Hematopoietic multipotent progenitor cell treated with erythropoietin and hydrocortisone succinate and interleukin-3 and kit ligand, for 17 days (in vitro differentiated cells): ENCODE measurements around the gene HSD17B1.
A peak's percentile ranks its signal among the peaks of the same experiment; 100 is the strongest.

Experiments
- DNase-seq: peaks from one replicate; pipeline ENCODE4 v3.0.0-alpha.2; 2015; ENCODE audit warnings: low spot score

Gene HSD17B1

DNA sequence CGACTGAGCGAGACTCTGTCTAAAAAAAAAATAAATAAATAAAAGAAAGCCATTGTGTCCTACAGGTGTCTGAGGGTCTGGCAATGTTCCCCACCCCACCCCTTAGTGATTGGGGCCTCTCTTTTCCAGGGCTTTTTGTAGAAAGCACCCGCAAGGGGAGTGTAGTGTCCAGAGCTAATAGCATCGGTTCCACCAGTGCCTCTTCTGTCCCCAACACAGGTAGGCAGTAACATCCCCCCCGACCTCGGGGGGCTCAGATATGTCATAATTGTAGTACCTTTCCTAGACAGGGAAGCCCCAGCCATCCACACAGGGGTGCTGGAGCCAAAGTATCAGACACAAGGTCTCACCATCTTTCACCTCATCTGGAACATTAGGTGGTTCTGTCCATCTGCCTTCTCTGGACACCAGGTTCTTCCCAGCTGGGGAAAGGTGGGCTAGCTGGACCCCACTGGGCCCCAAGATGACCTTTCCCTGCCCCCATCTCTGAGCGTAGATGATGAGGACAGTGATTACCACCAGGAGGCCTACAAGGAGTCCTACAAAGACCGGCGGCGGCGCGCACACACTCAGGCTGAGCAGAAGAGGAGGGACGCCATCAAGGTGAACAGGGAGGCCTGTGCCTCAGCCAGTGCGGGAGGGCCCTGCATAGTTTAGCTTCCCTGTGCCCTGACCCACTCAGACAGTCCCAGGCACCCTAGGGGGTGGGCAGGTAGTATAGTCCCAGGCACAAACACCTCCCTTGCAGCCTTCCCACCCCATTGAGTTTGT lies 15.8 kb downstream of the HSD17B1 start:
- no peak for DNase-seq

DNA sequence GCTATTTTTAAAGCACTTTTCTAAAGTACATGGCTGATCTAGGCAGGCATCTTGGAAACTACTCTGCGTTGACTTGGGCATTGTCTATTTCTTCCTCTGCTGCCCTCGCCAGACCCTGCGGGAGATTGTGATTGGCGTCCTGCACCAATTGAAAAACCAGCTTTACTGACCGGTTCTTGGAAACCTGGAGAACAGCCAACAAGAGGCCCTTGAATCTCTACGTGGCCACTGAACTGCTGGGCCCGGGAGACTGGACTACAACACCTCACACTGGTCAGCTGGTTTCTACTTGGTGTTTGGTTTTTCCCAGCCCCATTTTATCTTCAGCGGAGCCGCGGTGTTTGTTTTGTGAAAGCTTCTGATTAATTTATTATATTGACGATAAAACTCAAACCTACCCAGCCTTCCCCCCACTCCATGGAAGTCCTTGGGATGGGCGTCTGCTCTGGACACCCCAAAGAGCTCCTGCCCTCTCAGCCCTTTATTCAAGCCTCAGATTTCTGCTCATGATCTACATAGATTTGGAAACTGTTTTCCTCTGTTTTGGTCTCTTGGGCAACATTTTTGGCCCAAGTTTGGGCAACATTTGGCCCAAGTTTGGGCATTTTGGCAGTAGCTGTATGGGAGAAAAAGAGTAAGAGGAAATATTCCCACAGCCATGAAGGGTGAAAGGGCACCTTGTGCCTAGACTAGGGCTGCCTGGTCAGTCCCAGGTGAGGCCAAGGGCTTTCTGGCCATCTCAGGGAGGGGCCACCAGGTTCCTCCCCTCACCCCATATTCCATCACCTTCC lies 18.9 kb downstream of the HSD17B1 start:
- DNase-seq: no peak

DNA sequence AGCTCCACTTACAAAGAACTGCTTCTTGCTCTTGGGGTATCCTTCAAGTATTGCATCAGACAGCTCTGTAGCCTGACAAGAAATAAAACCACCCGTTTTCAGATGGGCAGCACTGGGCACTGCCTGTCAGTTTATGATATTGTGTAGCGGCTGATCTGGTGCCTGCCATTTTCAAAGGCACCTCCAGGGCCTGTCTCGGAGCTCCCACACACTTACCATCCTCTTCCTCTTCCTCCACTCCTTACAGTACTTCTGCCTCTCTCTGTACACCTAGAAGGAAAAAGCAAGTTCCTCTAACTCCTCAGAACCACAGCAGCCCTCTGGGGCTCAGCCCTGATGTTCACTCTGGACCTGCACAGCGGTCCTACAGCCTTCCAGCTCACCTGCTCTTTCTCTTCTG lies 20.4 kb downstream of the HSD17B1 start:
- no peak for DNase-seq

DNA sequence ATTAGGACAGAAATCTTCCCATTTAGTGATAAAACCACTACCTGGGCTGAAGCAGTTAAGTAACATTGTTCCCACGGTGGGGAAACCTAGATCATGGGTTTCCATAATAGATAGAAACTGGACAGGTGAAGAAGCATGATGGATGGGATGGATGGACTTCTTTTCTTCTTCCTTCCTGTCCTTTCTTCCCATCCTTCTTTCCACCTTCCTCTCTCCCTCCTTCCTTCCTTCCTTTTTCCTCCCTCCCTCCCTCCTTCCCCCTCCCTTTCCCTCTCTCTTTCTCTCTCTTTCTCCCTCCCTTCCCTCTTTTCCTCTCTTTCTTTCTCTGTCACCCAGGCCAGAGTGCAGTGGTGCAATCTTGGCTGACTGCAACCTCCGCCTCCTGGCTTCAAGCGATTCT lies 21.7 kb downstream of the HSD17B1 start:
- no peak for DNase-seq

DNA sequence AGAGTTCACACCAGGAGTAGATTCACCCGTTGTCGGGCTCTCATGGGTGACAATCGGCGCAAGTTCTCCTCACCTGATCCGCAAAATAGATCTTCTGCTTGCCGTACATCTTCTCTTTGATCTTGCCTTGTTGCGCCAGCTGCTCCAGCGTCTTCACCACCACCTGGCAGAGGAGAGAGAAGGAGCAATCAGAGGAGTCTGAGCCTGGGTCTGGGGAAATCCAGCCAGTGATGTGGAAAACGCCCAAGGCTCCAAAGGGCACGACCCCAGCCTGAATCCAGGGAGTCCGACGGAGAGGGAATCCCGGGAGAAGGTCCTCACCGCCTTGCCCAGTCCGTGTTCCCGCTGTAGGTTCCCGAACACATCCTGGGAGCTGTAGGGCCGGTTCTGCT lies 24.4 kb downstream of the HSD17B1 start:
- DNase-seq: no peak

DNA sequence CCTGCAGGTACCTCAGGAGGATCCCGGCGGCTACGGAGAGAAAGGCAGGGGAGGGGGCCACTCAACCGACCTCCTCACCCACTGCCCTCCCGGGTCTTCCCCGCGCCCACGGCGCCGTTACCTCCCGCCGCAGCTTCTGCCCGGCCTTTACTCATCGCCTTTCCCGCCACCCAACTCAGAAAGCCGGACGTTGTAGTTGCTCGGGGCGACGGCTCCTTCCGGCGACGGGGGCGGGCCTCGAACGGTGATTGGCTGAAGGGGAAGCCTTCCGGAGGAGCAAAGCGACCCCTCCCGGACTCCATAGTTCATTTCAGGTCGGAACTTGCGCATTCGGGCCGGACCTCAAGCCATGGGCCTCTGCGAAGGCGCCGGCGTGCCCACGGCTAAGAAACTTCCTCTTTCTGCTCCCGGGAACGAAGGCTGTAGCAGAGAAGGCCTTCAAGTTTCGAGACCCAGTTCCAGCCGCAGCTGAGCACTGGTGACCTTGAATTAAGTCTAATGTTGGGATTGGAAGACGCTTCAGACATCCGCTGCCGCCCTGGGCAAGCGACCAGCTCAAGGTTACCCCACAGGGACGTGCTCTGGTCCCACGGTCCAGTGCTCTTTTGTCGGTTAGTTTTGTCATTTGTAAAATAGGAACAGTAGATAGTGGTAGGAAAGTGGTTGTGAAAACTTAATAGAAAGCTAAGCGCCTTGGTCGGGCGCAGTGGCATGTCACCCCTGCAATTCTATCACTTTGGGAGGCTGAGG lies 25.0 kb downstream of the HSD17B1 start, which contains the start of gene PSMC3IP:
TSS of gene PSMC3IP (minus strand) at position 198 of the 750 bp plus-strand sequence. CDS start at position 155, 43 bp downstream.
- DNase-seq: peak; percentile 91

DNA sequence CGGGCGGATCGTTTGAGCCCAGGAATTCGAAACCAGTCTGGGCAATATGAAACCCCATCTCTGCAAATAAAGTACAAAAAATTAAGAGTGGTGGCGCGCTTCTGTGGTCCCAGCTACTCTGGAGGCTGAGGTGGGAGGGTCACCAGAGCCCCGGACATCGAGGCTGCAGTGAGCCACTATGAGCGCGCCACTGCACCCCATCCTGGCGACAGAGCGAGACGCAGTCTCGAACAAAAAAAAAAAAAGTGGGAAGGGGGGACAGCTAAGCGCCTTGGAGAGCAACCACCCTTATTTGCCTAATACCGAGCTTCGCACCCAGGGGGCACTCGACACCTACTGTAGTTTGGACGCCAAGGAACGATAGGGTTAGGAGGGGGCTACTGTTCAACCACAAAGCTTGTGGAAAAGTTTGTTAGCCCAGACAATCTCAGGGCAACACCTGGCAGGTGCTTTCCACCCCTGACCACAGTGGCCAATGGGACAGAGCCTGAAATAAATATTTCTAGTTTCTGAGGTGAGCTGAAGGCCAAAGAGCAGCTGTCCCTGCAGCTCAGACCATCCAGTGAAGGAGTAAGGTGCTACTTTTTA lies 25.7 kb downstream of the HSD17B1 start:
- peak; percentile 67 for DNase-seq

DNA sequence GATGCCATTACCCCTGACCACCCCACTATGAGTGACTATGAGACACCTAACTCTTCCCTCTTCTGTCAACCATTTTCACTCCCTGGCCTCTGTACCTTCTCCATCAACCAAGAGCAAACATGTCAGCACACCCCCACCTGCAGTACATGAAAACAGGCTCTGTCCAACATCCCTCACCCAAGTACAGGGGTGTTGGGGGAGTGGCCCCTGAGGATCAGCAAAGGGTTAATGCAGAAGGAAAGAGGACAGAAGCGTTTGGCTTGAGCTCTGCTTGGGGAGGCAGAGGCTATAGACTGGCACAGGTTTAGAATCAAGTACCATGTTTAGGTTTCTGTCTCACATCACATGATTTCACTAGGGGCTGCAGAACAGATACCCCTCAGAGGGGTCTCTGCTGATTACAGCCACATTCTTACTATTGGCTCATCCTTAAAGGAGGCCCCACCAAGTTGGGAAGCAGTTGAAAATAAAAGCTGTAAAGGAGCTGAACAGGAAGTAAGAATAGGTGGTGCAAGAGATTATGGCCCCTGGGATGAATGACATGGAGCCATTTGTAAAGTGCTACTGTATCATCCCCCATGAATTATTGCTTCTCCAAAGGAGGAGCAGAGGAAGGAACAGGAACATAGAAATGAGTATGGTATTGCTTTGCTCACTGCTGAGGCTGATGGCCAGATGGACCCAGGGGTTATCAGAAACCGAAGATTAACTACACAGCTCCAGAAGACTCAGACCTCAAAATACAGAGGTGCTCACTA lies 27.2 kb downstream of the HSD17B1 start:
- DNase-seq: no peak

DNA sequence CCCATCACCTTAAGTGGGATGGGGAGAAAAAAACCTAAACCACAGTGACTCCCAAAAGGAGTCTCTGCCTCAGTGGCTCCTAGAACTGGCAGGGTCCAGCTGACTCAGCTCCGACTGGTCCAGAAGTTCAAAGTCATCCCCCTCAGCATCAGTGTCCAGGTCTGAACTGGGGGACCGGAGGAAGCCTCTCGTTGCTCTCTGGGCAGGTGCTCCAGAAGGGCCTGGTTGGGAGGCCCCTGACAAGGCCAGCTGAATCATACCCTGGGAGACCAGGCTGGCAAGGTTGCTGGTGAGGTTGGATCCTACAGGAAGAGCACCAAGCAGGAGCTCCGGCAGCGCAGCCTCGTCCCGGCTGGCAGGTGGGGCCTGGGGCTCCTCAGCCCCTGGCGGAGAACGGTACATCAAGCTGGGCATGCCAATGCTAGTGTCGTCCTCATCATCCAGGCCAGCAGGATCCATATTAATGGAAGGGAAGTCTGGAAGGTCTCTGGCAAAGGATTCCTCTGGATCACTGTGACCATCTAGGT lies 29.1 kb downstream of the HSD17B1 start:
- no peak for DNase-seq

DNA sequence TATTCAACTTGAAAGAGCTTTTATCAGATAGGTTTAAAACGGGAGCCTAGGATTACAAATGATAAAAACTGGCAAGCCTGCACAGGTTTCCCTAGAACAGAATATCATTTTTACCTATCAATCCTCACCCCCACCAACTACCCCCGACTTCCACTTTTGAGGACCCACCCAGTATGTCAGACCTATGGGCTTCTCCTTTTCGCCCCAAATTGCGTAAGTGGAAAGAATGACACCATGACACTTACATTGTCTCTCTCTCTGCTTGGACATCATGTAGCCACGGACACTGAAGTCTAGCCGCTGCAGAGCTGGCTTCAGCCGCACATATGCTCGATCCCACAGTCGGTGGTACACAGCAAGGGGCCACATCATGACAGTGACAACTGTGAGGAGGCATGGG lies 32.2 kb downstream of the HSD17B1 start:
- DNase-seq: no peak

DNA sequence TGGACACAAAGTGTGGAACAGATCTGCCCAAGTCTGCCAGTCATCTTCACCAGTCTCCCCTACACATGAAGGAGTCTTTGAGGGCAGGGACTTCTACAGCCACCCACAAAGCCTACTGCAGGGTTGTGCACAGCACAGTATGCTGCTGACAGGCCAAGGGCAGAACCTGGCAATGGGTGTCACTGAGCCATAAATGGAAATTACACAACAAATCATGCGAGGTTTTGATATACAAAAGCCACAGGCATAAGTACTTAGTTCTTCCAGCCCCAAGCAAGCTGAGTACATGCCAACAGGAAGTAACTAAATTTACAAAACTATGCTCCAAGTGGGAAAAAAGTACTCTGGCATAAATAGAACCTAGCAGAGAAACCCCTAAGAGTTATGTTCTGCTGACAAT lies 32.6 kb downstream of the HSD17B1 start:
- DNase-seq: no peak

DNA sequence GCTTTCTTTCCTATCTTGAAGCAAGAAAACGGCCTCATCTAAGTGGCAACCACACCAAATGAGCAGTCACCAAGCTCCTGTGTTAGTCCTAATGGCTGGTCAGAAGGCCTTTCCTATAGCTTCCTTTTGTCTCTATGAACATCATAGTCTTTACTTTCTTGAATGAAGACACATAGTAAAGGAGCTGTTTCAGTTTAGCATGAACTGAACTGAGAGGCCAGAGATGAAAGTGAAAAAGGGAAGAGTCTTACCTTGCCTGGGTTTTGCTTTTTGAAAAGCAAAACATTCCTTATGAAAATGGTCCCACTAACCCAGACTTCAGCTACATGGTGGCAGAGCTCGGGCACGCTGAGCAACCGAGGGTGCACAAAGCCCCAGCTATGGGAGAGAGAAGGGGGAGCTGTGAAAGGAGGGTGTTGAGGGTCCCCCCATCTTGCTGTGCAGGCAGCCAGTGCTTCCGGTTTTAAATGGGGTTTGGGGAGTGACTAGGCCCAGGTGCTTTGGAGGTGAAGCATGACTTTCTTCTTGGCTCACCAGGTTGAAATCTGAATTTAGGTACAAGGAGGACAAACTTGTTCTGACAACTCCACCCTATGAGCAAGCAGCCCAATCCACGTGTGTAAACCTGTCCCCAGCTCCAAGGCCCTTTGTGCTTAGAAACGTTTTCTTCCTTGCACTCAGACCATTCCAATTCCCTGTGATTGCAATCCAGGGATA lies 33.9 kb downstream of the HSD17B1 start:
- DNase-seq: no peak

DNA sequence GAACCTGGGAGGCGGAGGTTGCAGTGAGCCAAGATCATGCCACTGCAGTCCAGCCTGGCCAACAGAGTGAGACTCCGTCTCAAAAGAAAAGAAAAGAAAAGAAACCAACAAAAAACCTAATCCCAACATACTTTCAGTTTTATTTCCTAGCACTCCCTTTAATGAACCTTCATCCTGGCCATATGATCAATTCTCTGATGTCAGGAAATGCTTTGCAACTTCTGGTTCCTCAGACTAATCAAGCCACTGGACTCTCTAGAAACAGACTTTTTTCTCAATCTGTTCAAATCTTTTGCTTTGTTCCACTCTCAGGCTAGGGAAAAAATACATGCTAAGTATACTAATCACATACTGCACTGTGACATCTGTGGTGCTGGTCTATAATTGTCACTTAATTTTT lies 38.2 kb downstream of the HSD17B1 start:
- no peak for DNase-seq

DNA sequence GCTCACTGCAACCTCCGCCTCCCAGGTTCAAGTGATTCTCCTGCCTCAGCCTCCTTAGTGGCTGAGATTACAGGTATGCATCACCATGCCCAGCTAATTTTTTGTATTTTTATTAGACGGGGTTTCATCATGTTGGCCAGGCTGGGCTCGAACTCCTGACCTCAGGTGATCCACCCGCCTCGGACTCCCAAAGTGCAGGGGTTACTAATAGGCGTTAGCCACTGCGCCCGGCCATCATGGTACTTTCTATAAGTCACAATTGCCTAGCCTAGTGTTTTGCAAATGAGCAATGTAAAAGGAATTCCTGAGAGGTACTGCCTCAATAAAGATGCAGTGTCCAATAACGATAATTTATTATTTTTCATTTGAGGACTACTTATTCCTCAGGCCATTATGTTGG lies 38.7 kb downstream of the HSD17B1 start:
- no peak for DNase-seq

DNA sequence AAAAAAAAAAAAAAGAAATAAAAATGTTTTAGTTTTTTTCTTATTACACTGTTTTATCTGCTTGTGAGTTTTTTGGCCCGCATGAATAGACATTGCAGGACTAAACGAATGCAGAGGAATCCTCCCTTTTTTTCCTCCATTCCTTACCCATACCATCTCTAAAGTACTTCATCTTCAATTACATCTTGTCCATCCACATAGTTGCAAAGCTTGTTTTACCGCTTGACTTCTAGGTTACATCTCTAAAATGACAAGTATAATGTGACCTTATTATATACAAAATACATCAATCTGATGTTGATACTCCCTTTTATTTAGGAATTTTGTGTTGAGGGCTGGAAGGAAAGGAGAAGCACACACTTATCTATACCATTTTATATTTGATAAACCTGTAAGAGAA lies 43.7 kb downstream of the HSD17B1 start:
- no peak for DNase-seq

DNA sequence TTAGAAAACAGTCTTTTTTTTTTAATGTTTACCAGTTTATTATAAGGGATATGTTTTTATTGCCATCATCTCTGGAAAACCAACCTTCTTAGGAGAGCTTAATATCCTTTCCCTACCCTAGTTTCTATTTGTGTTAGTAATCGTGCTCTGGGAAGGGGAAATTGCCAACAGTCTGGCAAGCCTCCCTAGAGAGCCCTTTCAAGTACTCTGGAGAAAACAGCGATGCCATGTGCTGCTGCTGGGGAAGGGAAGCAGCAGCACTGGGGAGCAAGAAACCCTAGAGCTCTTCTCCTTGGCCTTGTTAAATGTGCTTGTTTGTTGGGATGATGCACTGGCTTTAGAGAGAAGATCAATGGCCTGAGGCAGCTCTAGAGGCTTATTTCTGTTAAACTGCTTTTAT lies 46.2 kb downstream of the HSD17B1 start:
- DNase-seq: no peak

DNA sequence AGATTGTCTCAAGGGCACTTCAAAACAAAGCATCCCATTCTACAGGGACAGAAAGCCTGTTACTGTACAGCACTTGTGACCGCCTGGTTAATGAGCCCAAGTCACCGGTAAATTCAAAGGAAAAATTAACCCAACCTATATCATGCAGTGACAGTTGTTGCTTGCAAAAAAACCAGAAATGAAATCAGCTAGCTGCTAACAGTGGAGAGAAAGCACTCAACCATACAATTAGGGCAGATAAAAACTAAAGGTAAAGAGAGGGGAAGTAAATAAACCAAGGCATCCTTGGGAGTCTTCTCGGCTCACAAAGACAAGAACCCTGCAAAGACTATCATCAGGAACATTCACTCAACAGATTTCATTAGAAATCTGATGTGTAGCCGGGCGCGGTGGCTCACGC lies 50.6 kb downstream of the HSD17B1 start:
- DNase-seq: no peak
